Mucosa of rectum (tissue), 2 donors: ENCODE results near the gene FLYWCH1.
A peak's percentile ranks its signal among the peaks of the same experiment; 100 is the strongest.
"Not testable (repeated sequence)": the region's sequence is repeated elsewhere in the genome, so short reads cannot be mapped to it uniquely, and the experiment has no call there.

Experiments used
- H3K27ac ChIP-seq, 2 donors: one replicate each; pipeline ENCODE4 v1.7.0; 2013; ENCODE audit warnings: inconsistent platforms in 2 of 2, low read depth in 2 of 2, low read length in 2 of 2
- H3K27me3 ChIP-seq, 2 donors: one replicate each; pipeline ENCODE4 v1.7.0; 2013; ENCODE audit warnings: low read length in 2 of 2; ENCODE audit not compliant: control insufficient read depth in 2 of 2, insufficient read depth in 2 of 2
- H3K36me3 ChIP-seq, 2 donors: one replicate each; pipeline ENCODE4 v1.7.0; 2013; ENCODE audit warnings: low read length in 2 of 2; ENCODE audit not compliant: control insufficient read depth in 2 of 2, insufficient read depth in 2 of 2
- H3K4me1 ChIP-seq, 2 donors: one replicate each; pipeline ENCODE4 v1.7.0; 2013; ENCODE audit warnings: low read length in 2 of 2, mild to moderate bottlenecking in 1 of 2; ENCODE audit not compliant: control insufficient read depth in 2 of 2, insufficient read depth in 2 of 2
- H3K4me3 ChIP-seq, 2 donors: one replicate each; pipeline ENCODE4 v1.7.0; 2013; ENCODE audit warnings: low read length in 2 of 2
- H3K9ac ChIP-seq, 2 donors: one replicate each; pipeline ENCODE4 v1.7.0; 2013; ENCODE audit warnings: low read length in 2 of 2, low read depth in 1 of 2, mild to moderate bottlenecking in 1 of 2
- H3K9me3 ChIP-seq, 2 donors: one replicate each; pipeline ENCODE4 v1.7.0; 2013; ENCODE audit warnings: low read length in 2 of 2; ENCODE audit not compliant: control insufficient read depth in 2 of 2
- donor health status: healthy.
- donor health status: Normal muscosa, but diverticular disease.

FLYWCH1 gene

GRCh38 chr16:2927010-2927646 lies 15.4 kb downstream of the FLYWCH1 start:
- no peak overlapping the region for H3K27ac ChIP-seq
- H3K4me3 ChIP-seq = peak overlapping the region in 1 of 2 donors; percentile 62

DNA sequence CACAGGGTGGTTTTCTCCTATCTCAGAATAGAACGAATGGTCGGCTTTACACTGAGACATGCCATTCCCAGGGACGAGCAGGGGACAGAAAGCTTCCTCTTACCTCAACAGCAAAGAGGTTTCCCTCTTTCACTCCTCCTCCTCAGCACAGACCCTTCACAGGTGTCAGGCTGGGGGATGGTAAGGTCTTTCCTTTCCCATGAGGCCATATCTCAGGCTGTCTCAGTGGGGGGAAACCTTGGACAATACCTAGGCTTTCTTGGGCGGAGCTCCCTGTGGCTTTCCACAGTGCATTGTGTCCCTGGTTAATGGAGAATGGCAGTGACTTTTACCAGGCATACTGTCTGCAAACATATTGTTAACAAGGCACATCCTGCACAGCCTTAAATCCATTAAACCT lies 16.4 kb downstream of the FLYWCH1 start:
- not testable (repeated sequence) for H3K9ac ChIP-seq, H3K27me3 ChIP-seq, H3K27ac ChIP-seq, H3K36me3 ChIP-seq, H3K4me3 ChIP-seq, H3K9me3 ChIP-seq
- H3K4me1 ChIP-seq = peaks cover 8 to 10% of the 10 kb centered on the region in 2 donors

More at GRCh38 chr16:2927010-2927646, 15.4 kb downstream of the FLYWCH1 start:
- Histone ChIP-seq H3K9me3 (no peaks in the 10 kb centered on the region), H3K4me1 (peaks cover 8 to 10% of the 10 kb centered on the region in 2 donors), H3K36me3 (peaks cover 3 to 13% of the 10 kb centered on the region in 2 donors), H3K9ac (no peak overlapping the region), H3K27me3 (no peaks in the 10 kb centered on the region)

- H3K27ac ChIP-seq = no peak overlapping the region
- H3K4me1 ChIP-seq = peaks cover 8 to 10% of the 10 kb centered on the region in 2 donors
- no peaks in the 10 kb centered on the region for H3K27me3 ChIP-seq
- no peaks in the 10 kb centered on the region for H3K9me3 ChIP-seq
- H3K4me3 ChIP-seq = no peak overlapping the region
- no peak overlapping the region for H3K9ac ChIP-seq
- peaks cover 0 to 8% of the 10 kb centered on the region in 2 donors for H3K36me3 ChIP-seq
Measured at GRCh38 chr16:2928796-2929195, 17.1 kb downstream of the FLYWCH1 start.

DNA sequence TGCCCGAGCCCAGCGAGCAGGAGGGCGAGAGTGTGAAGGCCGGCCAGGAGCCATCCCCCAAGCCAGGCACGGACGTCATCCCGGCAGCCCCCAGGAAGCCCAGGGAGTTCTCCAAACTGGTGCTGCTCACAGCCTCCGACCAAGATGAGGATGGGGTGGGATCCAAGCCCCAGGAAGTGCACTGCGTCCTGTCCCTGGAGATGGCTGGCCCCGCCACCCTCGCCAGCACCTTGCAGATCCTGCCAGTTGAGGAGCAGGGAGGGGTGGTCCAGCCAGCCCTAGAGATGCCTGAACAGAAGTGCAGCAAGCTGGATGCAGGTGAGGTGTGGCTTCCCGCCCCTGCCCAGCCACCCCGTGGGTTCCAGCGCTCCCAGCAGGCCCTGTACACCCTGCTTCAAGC lies 18.0 kb downstream of the FLYWCH1 start:
- Histone ChIP-seq H3K4me3 (no peak overlapping the region), H3K27me3 (no peaks in the 10 kb centered on the region), H3K4me1 (peaks cover 8 to 10% of the 10 kb centered on the region in 2 donors), H3K27ac (no peak overlapping the region), H3K9me3 (no peaks in the 10 kb centered on the region), H3K36me3 (peaks cover 8 to 14% of the 10 kb centered on the region in 2 donors), H3K9ac (no peak overlapping the region)

DNA sequence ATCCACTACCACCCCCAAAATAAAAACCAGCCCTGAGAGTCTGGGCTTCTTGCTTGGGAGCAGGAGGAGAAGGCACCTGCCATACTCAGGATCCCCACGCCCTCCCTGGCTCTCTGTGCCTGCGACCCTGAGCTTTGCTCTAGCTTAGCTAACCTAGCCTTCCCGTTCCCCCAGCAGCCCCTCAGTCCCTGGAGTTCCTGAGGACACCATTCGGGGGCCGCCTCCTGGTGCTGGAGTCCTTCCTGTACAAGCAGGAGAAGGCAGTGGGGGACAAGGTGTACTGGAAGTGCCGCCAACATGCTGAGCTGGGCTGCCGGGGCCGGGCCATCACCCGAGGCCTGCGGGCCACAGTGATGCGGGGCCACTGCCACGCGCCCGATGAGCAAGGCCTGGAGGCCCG lies 18.5 kb downstream of the FLYWCH1 start:
- H3K4me3 ChIP-seq = no peak overlapping the region
- peaks cover 8 to 12% of the 10 kb centered on the region in 2 donors for H3K36me3 ChIP-seq
- no peak overlapping the region for H3K9ac ChIP-seq
- peaks cover 8 to 10% of the 10 kb centered on the region in 2 donors for H3K4me1 ChIP-seq
- H3K27me3 ChIP-seq = no peaks in the 10 kb centered on the region
- H3K9me3 ChIP-seq = no peaks in the 10 kb centered on the region
- no peak overlapping the region for H3K27ac ChIP-seq

- Histone ChIP-seq H3K4me1 (peaks cover 8 to 10% of the 10 kb centered on the region in 2 donors), H3K36me3 (peaks cover 12% of the 10 kb centered on the region in 2 donors)
- H3K9ac ChIP-seq, H3K4me3 ChIP-seq, H3K27me3 ChIP-seq, H3K27ac ChIP-seq, H3K9me3 ChIP-seq: not testable (repeated sequence)
Measured at GRCh38 chr16:2931231-2931914, 19.6 kb downstream of the FLYWCH1 start.

DNA sequence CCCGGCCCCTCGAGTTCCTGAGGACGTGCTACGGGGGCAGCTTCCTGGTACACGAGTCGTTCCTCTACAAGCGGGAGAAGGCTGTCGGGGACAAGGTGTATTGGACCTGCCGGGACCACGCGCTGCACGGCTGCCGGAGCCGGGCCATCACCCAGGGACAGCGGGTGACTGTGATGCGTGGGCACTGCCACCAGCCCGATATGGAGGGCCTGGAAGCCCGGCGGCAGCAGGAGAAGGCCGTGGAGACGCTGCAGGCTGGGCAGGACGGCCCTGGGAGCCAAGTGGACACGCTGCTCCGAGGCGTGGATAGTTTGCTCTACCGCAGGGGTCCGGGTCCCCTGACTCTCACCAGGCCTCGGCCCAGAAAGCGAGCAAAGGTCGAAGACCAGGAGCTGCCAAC lies 21.4 kb downstream of the FLYWCH1 start:
- Histone ChIP-seq H3K27me3 (no peaks in the 10 kb centered on the region), H3K9ac (no peak overlapping the region), H3K36me3 (peaks cover 18 to 23% of the 10 kb centered on the region in 2 donors), H3K4me3 (no peak overlapping the region), H3K9me3 (no peaks in the 10 kb centered on the region), H3K4me1 (no peaks in the 10 kb centered on the region), H3K27ac (no peak overlapping the region)

- no peak overlapping the region for H3K4me3 ChIP-seq
- peaks cover 18 to 26% of the 10 kb centered on the region in 2 donors for H3K36me3 ChIP-seq
- H3K27me3 ChIP-seq = no peaks in the 10 kb centered on the region
- no peaks in the 10 kb centered on the region for H3K9me3 ChIP-seq
- no peak overlapping the region for H3K27ac ChIP-seq
- H3K4me1 ChIP-seq = no peaks in the 10 kb centered on the region
- no peak overlapping the region for H3K9ac ChIP-seq
Measured at GRCh38 chr16:2933701-2934100, 22.0 kb downstream of the FLYWCH1 start.

- Histone ChIP-seq H3K36me3 (peaks cover 21 to 27% of the 10 kb centered on the region in 2 donors), H3K4me1 (no peaks in the 10 kb centered on the region), H3K4me3 (no peak overlapping the region), H3K27ac (no peak overlapping the region), H3K9me3 (no peaks in the 10 kb centered on the region), H3K27me3 (no peaks in the 10 kb centered on the region), H3K9ac (no peak overlapping the region)
Measured at GRCh38 chr16:2934450-2934849, 22.7 kb downstream of the FLYWCH1 start.

GRCh38 chr16:2936436-2937011 lies 24.8 kb downstream of the FLYWCH1 start:
- Histone ChIP-seq H3K9me3 (no peaks in the 10 kb centered on the region), H3K36me3 (peaks cover 31% of the 10 kb centered on the region in 2 donors), H3K4me3 (no peak overlapping the region), H3K9ac (no peak overlapping the region), H3K27me3 (no peaks in the 10 kb centered on the region), H3K27ac (no peak overlapping the region), H3K4me1 (no peaks in the 10 kb centered on the region)
